Loucy (cell line): ENCODE measurements around the gene BTN2A1.

Experiments
- H2AFZ ChIP-seq: fragments of 200-600 bp; sonication (generic); 2 replicates; pipeline ENCODE4 v1.6.0; 2016; ENCODE audit warnings: antibody characterized with exemption, mild to moderate bottlenecking, low read length, moderate library complexity
- H3F3A ChIP-seq: fragments of 200-600 bp; 2 replicates; pipeline ENCODE4 v1.6.0; 2016; ENCODE audit warnings: antibody characterized with exemption, low read depth, mild to moderate bottlenecking
- H3K27me3 ChIP-seq: fragments of 200-600 bp; sonication (generic); 2 replicates; pipeline ENCODE4 v1.6.1; 2014; ENCODE audit warnings: low read length, mild to moderate bottlenecking; ENCODE audit not compliant: insufficient read depth, poor library complexity, severe bottlenecking
- H3K36me3 ChIP-seq: fragments of 200-600 bp; sonication (generic); 2 replicates; pipeline ENCODE4 v1.6.1; 2016; ENCODE audit warnings: low read length; ENCODE audit not compliant: insufficient read depth
- H3K4me1 ChIP-seq: fragments of 200-600 bp; sonication (generic); 2 replicates; pipeline ENCODE4 v1.5.1; 2014; ENCODE audit warnings: low read length, mild to moderate bottlenecking; ENCODE audit not compliant: insufficient read depth, poor library complexity, severe bottlenecking
- H3K4me2 ChIP-seq: fragments of 200-600 bp; sonication (generic); 2 replicates; pipeline ENCODE4 v1.6.0; 2014; ENCODE audit warnings: antibody characterized with exemption, low read length, low read depth, mild to moderate bottlenecking; ENCODE audit not compliant: poor library complexity, severe bottlenecking
- H3K4me3 ChIP-seq: fragments of 200-600 bp; sonication (generic); 2 replicates; pipeline ENCODE4 v1.5.1; 2014; ENCODE audit warnings: low read length, mild to moderate bottlenecking, mixed read lengths; ENCODE audit not compliant: poor library complexity, severe bottlenecking
- H3K79me2 ChIP-seq: fragments of 200-600 bp; sonication (generic); 2 replicates; pipeline ENCODE4 v1.6.1; 2014; ENCODE audit warnings: low read length; ENCODE audit not compliant: insufficient read depth
- H3K9ac ChIP-seq: fragments of 200-600 bp; sonication (generic); 2 replicates; pipeline ENCODE4 v1.6.0; 2014; ENCODE audit warnings: mild to moderate bottlenecking, low read depth, low read length, moderate library complexity; ENCODE audit not compliant: poor library complexity, severe bottlenecking
- H3K9me2 ChIP-seq: fragments of 200-600 bp; sonication (generic); replicated peaks from 2 replicates; pipeline ENCODE4 v1.6.1; 2016; ENCODE audit warnings: low read depth, low read length, mixed read lengths
- H3K9me3 ChIP-seq: fragments of 200-600 bp; sonication (generic); 2 replicates; pipeline ENCODE4 v1.6.1; 2014; ENCODE audit warnings: mild to moderate bottlenecking, antibody characterized with exemption, low read length, low read depth; ENCODE audit not compliant: insufficient read depth
- H4K20me1 ChIP-seq: fragments of 200-600 bp; sonication (generic); 2 replicates; pipeline ENCODE4 v1.6.0; 2014; ENCODE audit warnings: antibody characterized with exemption, low read length, mild to moderate bottlenecking; ENCODE audit not compliant: insufficient read depth, poor library complexity, severe bottlenecking
- CTCF ChIP-seq: fragments of 200-600 bp; sonication (generic); conservative IDR thresholded peaks from 2 replicates; pipeline ENCODE4 v1.5.1; 2014; ENCODE audit warnings: mild to moderate bottlenecking, antibody characterized with exemption, low read length
- EZH2phosphoT487 ChIP-seq: fragments of 200-600 bp; IDR thresholded peaks from 2 replicates; pipeline ENCODE4 v1.6.1; 2018; ENCODE audit warnings: antibody characterized with exemption, mild to moderate bottlenecking, moderate library complexity, borderline replicate concordance

The BTN2A1 gene

GRCh38 chr6:26494117-26494516 lies 36.4 kb downstream of the BTN2A1 start:
- Histone ChIP-seq H3K27me3 (no peaks in the 10 kb centered on the region), H2AFZ (no peak overlapping the region), H3K36me3 (no peaks in the 10 kb centered on the region), H3K4me3 (no peak overlapping the region), H3K4me2 (no peak overlapping the region), H3K79me2 (no peaks in the 10 kb centered on the region), H3K9ac (no peak overlapping the region), H4K20me1 (no peaks in the 10 kb centered on the region), H3K4me1 (peaks cover 15% of the 10 kb centered on the region), H3F3A (no peaks in the 10 kb centered on the region), H3K9me2 (no peaks in the 10 kb centered on the region), H3K9me3 (no peaks in the 10 kb centered on the region)
- TF ChIP-seq EZH2phosphoT487 (no peak), CTCF (no peak)

GRCh38 chr6:26495281-26495680 lies 37.5 kb downstream of the BTN2A1 start:
- no peaks in the 10 kb centered on the region for H3K27me3 ChIP-seq
- TF ChIP-seq EZH2phosphoT487, result no peak
- no peak for TF ChIP-seq CTCF
- H3F3A ChIP-seq, result no peaks in the 10 kb centered on the region
- H3K9me3 ChIP-seq, result no peaks in the 10 kb centered on the region
- no peak overlapping the region for H3K4me3 ChIP-seq
- H4K20me1 ChIP-seq, result no peaks in the 10 kb centered on the region
- H3K4me1 ChIP-seq, result peaks cover 17% of the 10 kb centered on the region
- no peak overlapping the region for H2AFZ ChIP-seq
- H3K9ac ChIP-seq, result no peak overlapping the region
- no peaks in the 10 kb centered on the region for H3K9me2 ChIP-seq
- H3K36me3 ChIP-seq, result no peaks in the 10 kb centered on the region
- no peaks in the 10 kb centered on the region for H3K79me2 ChIP-seq
- H3K4me2 ChIP-seq, result no peak overlapping the region

- Histone ChIP-seq H3K9me3 (no peaks in the 10 kb centered on the region), H3K4me2 (no peak overlapping the region), H3F3A (no peaks in the 10 kb centered on the region), H4K20me1 (no peaks in the 10 kb centered on the region), H3K9me2 (no peaks in the 10 kb centered on the region), H3K27me3 (no peaks in the 10 kb centered on the region), H3K79me2 (no peaks in the 10 kb centered on the region), H3K4me3 (no peak overlapping the region), H2AFZ (peak overlapping the region; percentile 20; the same call in 1 of the 2 replicates), H3K4me1 (peaks cover 24% of the 10 kb centered on the region), H3K9ac (no peak overlapping the region), H3K36me3 (no peaks in the 10 kb centered on the region)
- TF ChIP-seq CTCF (no peak), EZH2phosphoT487 (no peak)
Observed at GRCh38 chr6:26497610-26498009, 39.9 kb downstream of the BTN2A1 start.
